Upper lobe of left lung (tissue), 6 donors: ENCODE measurements around the gene TCF7L1. TPM values are rescaled to one million over a fixed set of nuclear protein-coding genes. Genes with fewer than 3 reads are reported as not detected.

ENCODE experiments used
- ATAC-seq, 2 donors: fragments of 200-7000 bp; cut with Tn5 transposase; one replicate each; pipeline ENCODE4 v1.9.1; 2022; ENCODE audit warnings: mild to moderate bottlenecking in 2 of 2, moderate library complexity in 2 of 2; ENCODE audit not compliant: low FRiP score in 2 of 2
- DNase-seq, 2 donors: peaks; one replicate each; pipeline ENCODE4 v3.0.0-alpha.2; 2019 to 2020
- H3K27ac ChIP-seq, 4 donors: fragments of 200-600 bp; sonication (generic); one replicate each; pipeline ENCODE4 v1.5.1; 2016 to 2019
- H3K27me3 ChIP-seq, 4 donors: fragments of 200-600 bp; sonication (generic); one replicate each; pipeline ENCODE4 v1.5.1; 2017 to 2019
- H3K36me3 ChIP-seq, 4 donors: fragments of 200-600 bp; sonication (generic); one replicate each; pipeline ENCODE4 v1.5.1; 2016 to 2019
- H3K4me1 ChIP-seq, 4 donors: fragments of 200-600 bp; sonication (generic); one replicate each; pipeline ENCODE4 v1.5.1; 2018 to 2019
- H3K4me3 ChIP-seq, 4 donors: fragments of 200-600 bp; sonication (generic); one replicate each; pipeline ENCODE4 v1.5.1; 2017 to 2019; ENCODE audit warnings: mild to moderate bottlenecking in 2 of 4, moderate library complexity in 1 of 4
- H3K9me3 ChIP-seq, 4 donors: fragments of 200-600 bp; sonication (generic); one replicate each; pipeline ENCODE4 v1.5.1; 2018 to 2019
- CTCF ChIP-seq, 6 experiments: fragments of 450-650 bp in 4 of 6; fragments of 200-600 bp in 2 of 6; sonication (generic) in 2 of 6; IDR thresholded peaks; one replicate each; pipeline ENCODE4 v1.5.1; 2016 to 2019; ENCODE audit warnings: antibody characterized with exemption in 6 of 6
- EP300 ChIP-seq, 4 donors: sonication (generic); formaldehyde crosslinking; IDR thresholded peaks; one replicate each; pipeline ENCODE4 v1.5.1; 2017; ENCODE audit warnings: antibody characterized with exemption in 4 of 4, control low read depth in 2 of 4
- POLR2A ChIP-seq, 4 donors: fragments of 450-650 bp; IDR thresholded peaks; one replicate each; pipeline ENCODE4 v1.5.1; 2016 to 2017; ENCODE audit warnings: antibody characterized with exemption in 4 of 4, mild to moderate bottlenecking in 2 of 4
- POLR2AphosphoS5 ChIP-seq, 2 donors: sonication (generic); formaldehyde crosslinking; IDR thresholded peaks; one replicate each; pipeline ENCODE4 v1.5.1; 2017; ENCODE audit warnings: antibody characterized with exemption in 2 of 2
- WGBS, 2 donors: methylation state at CpG; one replicate each; pipeline ENCODE4 v1.1.5; 2017 to 2018; 5-methylcytosine and 5-hydroxymethylcytosine counted together
- total RNA-seq, 6 donors: library from RNA; depleted of rRNA in 4 of 6; stranded (reverse); fragments of >200 nt in 4 of 6; gene quantifications; one replicate each; pipeline versions ENCODE4 v1.1.0 to v1.2.1, GENCODE V29; 2016 to 2021
- donor health status: DM: no; HTN: no; CAD: no; lungs with moderate emphysema.
- donor health status: DM: no; HTN: yes; CAD: no; lungs with severe emphysema.

Gene TCF7L1
- total RNA-seq, 6 donors from 2014 or later: 7.3 to 18.4 (median 11.2) TPM

GRCh38 chr2:85174943-85175342, 41.8 kb downstream of the TCF7L1 start:
- TF ChIP-seq CTCF (IDR thresholded peaks at IDR 0.05) (no peak), EP300 (IDR thresholded peaks at IDR 0.05) (no peak), POLR2AphosphoS5 (IDR thresholded peaks at IDR 0.05) (no peak)
- Histone ChIP-seq H3K27ac (peak overlapping the region in 3 of 4 donors; percentile 42 to 62 (median 50)), H3K27me3 (no peaks in the 10 kb centered on the region), H3K36me3 (no peaks in the 10 kb centered on the region), H3K9me3 (no peaks in the 10 kb centered on the region), H3K4me3 (no peak overlapping the region), H3K4me1 (peaks cover 18 to 40% (median 33%) of the 10 kb centered on the region in 4 donors)
- peak in 1 of 2 donors; percentile 59 for DNase-seq
- WGBS, 2 donors: 79 to 84% methylated on average over 6 of the region's 6 CpGs
- no peak for ATAC-seq

- Histone ChIP-seq H3K36me3 (no peaks in the 10 kb centered on the region), H3K4me1 (peaks cover 20 to 47% (median 36%) of the 10 kb centered on the region in 4 donors), H3K9me3 (no peaks in the 10 kb centered on the region), H3K27ac (peak overlapping the region in 3 of 4 donors; percentile 42 to 62 (median 50)), H3K27me3 (no peaks in the 10 kb centered on the region), H3K4me3 (no peak overlapping the region)
- WGBS, 2 donors: 58 to 60% methylated on average over 13 of the region's 13 CpGs
- TF ChIP-seq EP300 (IDR thresholded peaks at IDR 0.05): no peak
- no peak for TF ChIP-seq POLR2A (IDR thresholded peaks at IDR 0.05)
- TF ChIP-seq POLR2AphosphoS5 (IDR thresholded peaks at IDR 0.05): no peak
- no peak for TF ChIP-seq CTCF (IDR thresholded peaks at IDR 0.05)
- ATAC-seq (peak in 1 of 2 donors; percentile 63), DNase-seq (no peak)
Measured at GRCh38 chr2:85175369-85176299, 42.4 kb downstream of the TCF7L1 start.

- TF ChIP-seq CTCF (IDR thresholded peaks at IDR 0.05): no peak
- no peak for TF ChIP-seq EP300 (IDR thresholded peaks at IDR 0.05)
- TF ChIP-seq POLR2A (IDR thresholded peaks at IDR 0.05): no peak
- no peak for TF ChIP-seq POLR2AphosphoS5 (IDR thresholded peaks at IDR 0.05)
- H3K4me1 ChIP-seq: peaks cover 32 to 58% (median 45%) of the 10 kb centered on the region in 4 donors
- no peak for DNase-seq
- no peak for ATAC-seq
- H3K9me3 ChIP-seq: no peaks in the 10 kb centered on the region
- H3K4me3 ChIP-seq: no peak overlapping the region
- H3K27me3 ChIP-seq: no peaks in the 10 kb centered on the region
- 87 to 90% methylated on average over 7 of the region's 7 CpGs for WGBS, 2 donors
- H3K27ac ChIP-seq: no peak overlapping the region
- no peaks in the 10 kb centered on the region for H3K36me3 ChIP-seq
Measured at GRCh38 chr2:85177031-85177824, 44.0 kb downstream of the TCF7L1 start.

- Histone ChIP-seq H3K9me3 (no peaks in the 10 kb centered on the region), H3K4me1 (peaks cover 32 to 58% (median 45%) of the 10 kb centered on the region in 4 donors), H3K4me3 (no peak overlapping the region), H3K36me3 (no peaks in the 10 kb centered on the region), H3K27me3 (no peaks in the 10 kb centered on the region), H3K27ac (no peak overlapping the region)
- TF ChIP-seq EP300 (IDR thresholded peaks at IDR 0.05) (no peak), CTCF (IDR thresholded peaks at IDR 0.05) (no peak), POLR2AphosphoS5 (IDR thresholded peaks at IDR 0.05) (no peak), POLR2A (IDR thresholded peaks at IDR 0.05) (no peak)
- WGBS, 2 donors: 81 to 100% methylated on average over 1 of the region's 1 CpG
- DNase-seq (no peak), ATAC-seq (no peak)
Measured at GRCh38 chr2:85178154-85178553, 45.0 kb downstream of the TCF7L1 start.
